ENCODE results near the gene SMCO4.

SMCO4 gene

DNA sequence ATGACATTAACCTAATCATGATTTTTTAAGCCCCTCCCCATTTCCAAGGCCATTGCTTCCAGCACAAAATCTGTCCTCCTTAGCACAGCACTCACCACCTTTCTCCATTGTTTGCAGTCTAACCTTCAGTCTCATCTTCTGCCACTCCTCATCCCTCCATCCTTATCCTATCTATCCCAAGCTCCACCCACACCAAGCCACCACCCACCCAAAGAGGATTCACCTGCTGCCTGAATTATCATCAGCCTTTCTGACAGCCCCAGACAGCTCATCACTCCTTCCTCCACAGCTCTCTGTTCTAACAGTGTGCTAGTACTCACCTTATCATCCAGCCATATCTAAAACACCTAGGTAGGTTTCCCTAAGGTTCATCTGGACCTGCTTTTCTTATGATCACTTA lies 20.7 kb upstream of the SMCO4 start:
- H3K4me3 ChIP-seq (ENCODE audit: control insufficient read depth, low read depth, low read length), result no peak overlapping the region
- no peak for DNase-seq (ENCODE audit: low read depth)
- TF ChIP-seq, protein P1, sequence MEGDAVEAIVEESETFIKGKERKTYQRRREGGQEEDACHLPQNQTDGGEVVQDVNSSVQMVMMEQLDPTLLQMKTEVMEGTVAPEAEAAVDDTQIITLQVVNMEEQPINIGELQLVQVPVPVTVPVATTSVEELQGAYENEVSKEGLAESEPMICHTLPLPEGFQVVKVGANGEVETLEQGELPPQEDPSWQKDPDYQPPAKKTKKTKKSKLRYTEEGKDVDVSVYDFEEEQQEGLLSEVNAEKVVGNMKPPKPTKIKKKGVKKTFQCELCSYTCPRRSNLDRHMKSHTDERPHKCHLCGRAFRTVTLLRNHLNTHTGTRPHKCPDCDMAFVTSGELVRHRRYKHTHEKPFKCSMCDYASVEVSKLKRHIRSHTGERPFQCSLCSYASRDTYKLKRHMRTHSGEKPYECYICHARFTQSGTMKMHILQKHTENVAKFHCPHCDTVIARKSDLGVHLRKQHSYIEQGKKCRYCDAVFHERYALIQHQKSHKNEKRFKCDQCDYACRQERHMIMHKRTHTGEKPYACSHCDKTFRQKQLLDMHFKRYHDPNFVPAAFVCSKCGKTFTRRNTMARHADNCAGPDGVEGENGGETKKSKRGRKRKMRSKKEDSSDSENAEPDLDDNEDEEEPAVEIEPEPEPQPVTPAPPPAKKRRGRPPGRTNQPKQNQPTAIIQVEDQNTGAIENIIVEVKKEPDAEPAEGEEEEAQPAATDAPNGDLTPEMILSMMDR (IDR thresholded peaks at IDR 0.05; ENCODE audit: control insufficient read depth, insufficient read depth, low read depth, low read length, missing control alignments), result no peak

DNA sequence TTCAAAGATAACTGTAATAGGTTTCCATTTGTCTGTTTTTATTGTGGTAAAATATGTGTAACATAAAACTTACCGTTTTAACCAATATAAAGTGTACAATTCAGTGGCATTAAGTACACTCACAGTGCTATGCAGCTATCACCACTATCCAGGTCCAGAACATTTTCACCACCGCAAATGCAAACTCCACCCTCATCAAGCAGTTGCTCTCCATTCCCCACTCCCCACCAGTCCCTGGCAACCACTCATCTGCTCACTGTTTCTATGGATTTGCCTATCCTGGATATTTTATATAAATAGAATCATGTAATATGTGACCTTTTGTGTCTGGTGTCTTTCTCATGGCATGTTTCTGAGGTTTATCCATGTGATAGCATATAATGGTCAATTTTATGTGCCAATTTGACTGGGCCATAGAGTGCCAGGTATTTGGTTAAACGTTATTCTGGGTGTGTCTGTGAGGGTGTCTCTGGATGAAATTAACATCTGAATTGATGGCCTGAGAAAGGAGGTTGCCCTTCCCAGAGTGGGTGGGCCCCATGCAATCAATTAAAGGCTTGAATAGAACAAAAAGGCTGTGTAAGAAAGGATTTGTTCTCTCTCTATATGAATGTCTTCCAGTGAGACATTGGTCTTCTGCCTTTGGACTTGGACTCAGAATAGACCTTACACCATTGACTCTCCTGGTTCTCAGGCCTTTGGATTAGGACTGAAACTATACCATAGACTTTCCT lies 17.2 kb upstream of the SMCO4 start:
- no peak overlapping the region for H3K4me3 ChIP-seq (ENCODE audit: control insufficient read depth, low read depth, low read length)
- no peak for DNase-seq (ENCODE audit: low read depth)
- TF ChIP-seq, protein P1 (IDR thresholded peaks at IDR 0.05; ENCODE audit: control insufficient read depth, insufficient read depth, low read depth, low read length, missing control alignments), result no peak

DNA sequence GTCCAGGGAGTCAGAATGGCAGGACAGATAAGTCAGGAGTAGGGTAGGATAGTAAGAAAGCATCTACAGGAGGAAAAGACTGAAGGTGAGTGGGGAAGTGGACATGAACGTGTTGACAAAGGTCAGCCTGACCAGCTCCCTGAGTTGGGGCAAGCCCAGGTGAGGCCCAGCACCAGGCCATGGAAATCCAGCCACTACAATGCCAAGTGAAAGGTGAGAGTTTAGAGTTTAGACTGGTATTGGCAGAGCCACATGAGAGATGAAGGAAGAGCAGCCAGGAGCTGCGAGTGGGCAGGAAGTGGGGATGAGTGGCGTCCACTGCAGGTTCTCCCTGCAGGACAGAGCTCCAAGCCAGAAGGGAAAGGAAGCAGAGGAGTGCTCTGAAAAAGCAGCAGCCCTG lies 16.5 kb upstream of the SMCO4 start:
- DNase-seq (ENCODE audit: low read depth), result no peak
- TF ChIP-seq, protein P1 (IDR thresholded peaks at IDR 0.05; ENCODE audit: control insufficient read depth, insufficient read depth, low read depth, low read length, missing control alignments), result no peak
- H3K4me3 ChIP-seq (ENCODE audit: control insufficient read depth, low read depth, low read length), result no peak overlapping the region

DNA sequence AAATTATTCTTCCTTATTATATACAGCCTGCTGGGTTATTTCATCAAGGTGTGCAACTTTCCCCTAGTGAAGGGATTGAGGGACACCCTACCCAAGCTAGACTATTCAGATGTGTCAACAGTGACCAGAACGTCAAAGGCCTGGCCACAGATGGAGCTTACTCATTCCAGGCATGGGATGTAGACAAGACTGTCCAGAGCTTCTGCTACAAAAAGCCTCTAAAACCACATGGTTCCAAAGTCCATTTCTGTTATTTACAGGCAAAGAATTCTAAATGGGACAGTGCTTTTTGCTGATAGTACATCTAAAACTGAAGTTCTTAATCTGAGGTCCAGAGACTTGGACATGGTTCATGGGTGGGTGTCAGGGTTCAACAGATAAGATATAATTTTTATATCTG lies 9.7 kb upstream of the SMCO4 start:
- no peak for DNase-seq (ENCODE audit: low read depth)
- H3K4me3 ChIP-seq (ENCODE audit: control insufficient read depth, low read depth, low read length), result no peak overlapping the region
- TF ChIP-seq, protein P1 (IDR thresholded peaks at IDR 0.05; ENCODE audit: control insufficient read depth, insufficient read depth, low read depth, low read length, missing control alignments), result no peak

DNA sequence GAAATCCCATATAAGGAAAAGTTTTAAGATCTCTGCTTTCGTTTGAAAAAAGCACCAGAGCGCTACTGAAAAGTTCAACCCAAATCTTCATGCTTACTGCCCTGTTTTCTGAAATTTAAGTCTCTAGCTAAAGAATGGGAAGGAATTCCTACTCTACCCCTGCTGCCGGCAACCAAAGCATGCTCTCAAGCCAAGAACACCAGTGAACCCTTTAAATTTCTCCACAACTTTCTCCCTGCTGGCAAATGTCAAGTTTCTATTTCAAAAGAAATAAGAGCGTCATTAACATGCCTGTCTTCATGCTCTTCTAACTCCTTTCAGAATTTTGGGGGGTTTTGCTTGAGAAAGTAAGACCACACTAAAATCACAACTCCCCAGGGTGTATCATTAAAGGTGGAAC lies 6.8 kb upstream of the SMCO4 start:
- H3K4me3 ChIP-seq (ENCODE audit: control insufficient read depth, low read depth, low read length), result no peak overlapping the region
- DNase-seq (ENCODE audit: low read depth), result no peak
- TF ChIP-seq, protein P1 (IDR thresholded peaks at IDR 0.05; ENCODE audit: control insufficient read depth, insufficient read depth, low read depth, low read length, missing control alignments), result no peak

DNA sequence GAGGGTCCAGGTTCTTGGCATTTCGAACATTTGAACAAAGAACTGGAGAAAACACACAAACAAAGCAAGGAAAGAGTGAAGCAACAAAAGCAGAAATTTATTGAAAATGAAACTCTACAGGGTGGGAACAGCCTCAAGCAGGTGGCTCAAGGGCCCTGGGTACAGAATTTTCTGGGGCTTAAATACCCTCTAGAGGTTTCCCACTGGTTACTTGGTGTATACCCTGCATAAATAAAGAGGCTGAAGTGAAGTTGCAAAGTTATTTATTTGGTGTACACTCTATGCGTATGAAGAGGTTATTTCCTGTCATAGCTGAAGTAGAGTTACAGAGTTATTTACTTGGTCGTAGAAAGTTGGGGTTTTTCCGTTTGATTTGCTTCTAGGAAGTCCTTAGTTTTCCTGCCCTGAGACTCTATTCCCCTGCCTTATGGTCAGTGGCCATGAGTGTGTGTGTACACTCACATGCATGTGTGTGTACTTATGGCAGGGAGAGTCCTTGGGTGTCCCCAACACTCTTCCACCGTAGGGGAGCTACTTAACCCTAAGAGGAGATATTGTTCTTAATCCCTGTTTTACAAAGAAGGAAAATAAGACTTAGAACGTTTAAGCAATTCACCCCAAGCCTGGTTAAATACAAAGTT lies 5.6 kb upstream of the SMCO4 start:
- TF ChIP-seq, protein P1 (IDR thresholded peaks at IDR 0.05; ENCODE audit: control insufficient read depth, insufficient read depth, low read depth, low read length, missing control alignments), result no peak
- DNase-seq (ENCODE audit: low read depth), result no peak
- no peak overlapping the region for H3K4me3 ChIP-seq (ENCODE audit: control insufficient read depth, low read depth, low read length)
